DMS 273 treated with DMSO at 0.1 percent for 48 hours (cell line): ENCODE data around the gene SIGLEC12.
"Not testable (repeated sequence)": the region's sequence is repeated elsewhere in the genome, so short reads cannot be mapped to it uniquely, and the experiment has no call there.

Source experiments
- DNase-seq: peaks from one replicate; lab custom pipeline; 2025; lab: John Stamatoyannopoulos, UW

Gene SIGLEC12

GRCh38 chr19:51457351-51458013 lies 44.1 kb downstream of the SIGLEC12 start:
- DNase-seq: no peak

- DNase-seq: no peak
These were observed 44.9 kb downstream of the SIGLEC12 start for GRCh38 chr19:51456541-51457290.

DNA sequence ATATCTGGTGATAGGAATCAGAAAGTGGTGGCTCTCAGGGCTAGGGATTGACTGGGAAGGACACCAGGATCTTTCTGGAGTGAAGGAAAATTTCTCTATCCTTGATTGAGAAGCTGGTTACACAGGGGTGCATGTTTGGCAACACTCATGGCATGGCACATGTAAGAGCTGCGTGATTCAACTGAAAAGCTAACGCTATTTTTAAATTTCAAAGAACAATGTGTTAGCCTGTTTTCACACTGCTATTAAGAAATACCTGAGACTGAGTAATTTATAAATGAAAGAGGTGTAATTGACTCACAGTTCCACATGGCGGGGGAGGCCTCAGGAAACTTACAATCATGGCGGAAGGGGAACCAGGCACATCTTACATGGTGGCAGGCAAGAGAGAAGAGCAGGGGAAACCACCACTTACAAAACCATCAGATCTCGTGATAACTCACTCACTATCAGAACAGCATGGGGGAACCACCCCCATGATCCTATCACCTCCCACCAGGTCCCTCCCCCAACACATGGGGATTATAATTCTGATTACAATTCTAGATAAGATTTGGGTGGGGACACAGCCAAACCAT lies 50.8 kb downstream of the SIGLEC12 start:
- DNase-seq: no peak

- DNase-seq: no peak
These were observed 53.1 kb downstream of the SIGLEC12 start for GRCh38 chr19:51448411-51449016.

DNA sequence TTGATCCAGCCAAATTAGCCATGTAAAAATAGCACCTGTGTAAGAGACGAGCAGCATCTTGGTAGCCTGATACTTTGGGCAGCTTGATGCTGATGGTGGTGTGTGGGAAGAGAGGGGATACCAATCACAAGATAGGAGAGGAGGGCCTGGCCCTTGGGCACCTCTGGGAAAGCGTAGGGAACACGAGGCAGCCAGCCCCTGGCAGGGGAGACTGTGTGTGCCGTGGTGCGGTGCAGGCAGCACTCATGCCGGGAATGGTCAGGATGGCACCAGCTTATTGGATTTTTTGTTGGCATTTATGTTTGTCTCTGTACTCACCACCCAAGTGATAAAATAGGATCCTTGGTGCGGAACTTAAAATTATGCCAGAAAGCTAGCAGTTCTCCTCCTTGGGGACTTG lies 53.6 kb downstream of the SIGLEC12 start:
- DNase-seq: no peak

DNA sequence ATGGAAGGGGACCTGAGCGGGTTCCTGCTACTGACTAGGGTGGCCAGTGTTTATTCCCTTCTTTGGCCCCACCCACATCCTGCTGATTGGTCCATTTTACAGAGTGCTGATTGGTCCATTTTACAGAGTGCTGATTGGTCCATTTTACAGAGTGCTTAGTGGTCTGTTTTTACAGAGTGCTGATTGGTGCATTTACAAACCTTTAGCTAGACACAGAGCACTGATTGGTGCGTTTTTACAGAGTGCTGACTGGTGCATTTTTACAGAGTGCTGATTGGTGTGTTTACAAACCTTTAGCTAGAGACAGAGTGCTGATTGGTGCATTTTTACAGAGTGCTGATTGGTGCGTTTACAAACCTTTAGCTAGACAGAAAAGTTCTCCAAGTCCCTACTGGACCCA lies 54.1 kb downstream of the SIGLEC12 start:
- DNase-seq: not testable (repeated sequence)

- DNase-seq: no peak
These were observed 59.9 kb downstream of the SIGLEC12 start for GRCh38 chr19:51441410-51442390.
